Astrocyte (in vitro differentiated cells and primary cell): ENCODE measurements around the gene PRKG1. TPM values are rescaled to one million over a fixed set of nuclear protein-coding genes. Genes with fewer than 3 reads are reported as not detected.

Experiments used
- DNase-seq: peaks from one replicate; pipeline ENCODE4 v3.0.0-alpha.2; 2010; ENCODE audit warnings: low read depth
- FAIRE-seq: peaks from 2 replicates; lab custom pipeline; 2011; peaks lifted over from hg19 to GRCh38; lab: Jason Lieb, UNC
- H2AFZ ChIP-seq: 2 replicates; pipeline ENCODE4 v1.6.0; 2012; ENCODE audit warnings: low read depth, low read length, inconsistent platforms
- H3K27ac ChIP-seq: 2 replicates; pipeline ENCODE4 v1.5.1; 2011; ENCODE audit warnings: low read depth, low read length, inconsistent platforms
- H3K27me3 ChIP-seq: 2 replicates; pipeline ENCODE4 v1.6.0; 2011; ENCODE audit warnings: low read length, inconsistent platforms; ENCODE audit not compliant: insufficient read depth
- H3K36me3 ChIP-seq: 2 replicates; pipeline ENCODE4 v1.5.1; 2011; ENCODE audit warnings: low read length, inconsistent platforms; ENCODE audit not compliant: insufficient read depth
- H3K4me1 ChIP-seq: 2 replicates; pipeline ENCODE4 v1.5.1; 2011; ENCODE audit warnings: low read length, inconsistent platforms; ENCODE audit not compliant: insufficient read depth
- H3K4me2 ChIP-seq: 2 replicates; pipeline ENCODE4 v1.6.0; 2012; ENCODE audit warnings: low read length, inconsistent platforms
- H3K4me3 ChIP-seq: 2 replicates; pipeline ENCODE4 v1.5.1; 2011; ENCODE audit warnings: low read depth, mild to moderate bottlenecking, low read length, inconsistent platforms; ENCODE audit not compliant: insufficient read depth
- H3K79me2 ChIP-seq: 2 replicates; pipeline ENCODE4 v1.6.0; 2012; ENCODE audit warnings: mild to moderate bottlenecking, low read length, inconsistent platforms; ENCODE audit not compliant: insufficient read depth
- H3K9ac ChIP-seq: 2 replicates; pipeline ENCODE4 v1.6.0; 2012; ENCODE audit warnings: mild to moderate bottlenecking, low read length, inconsistent platforms
- H3K9me3 ChIP-seq: 2 replicates; pipeline ENCODE4 v1.5.1; 2012; ENCODE audit warnings: low read depth, mild to moderate bottlenecking, low read length, inconsistent platforms; ENCODE audit not compliant: insufficient read depth
- H4K20me1 ChIP-seq: 2 replicates; pipeline ENCODE4 v1.6.0; 2012; ENCODE audit warnings: low read length, inconsistent platforms; ENCODE audit not compliant: insufficient read depth
- H3K27ac Mint-ChIP-seq: one replicate; pipeline ENCODE4 v1.8.0; 2021; ENCODE audit warnings: mild to moderate bottlenecking, mixed read lengths; ENCODE audit not compliant: unreplicated experiment
- H3K27me3 Mint-ChIP-seq: one replicate; pipeline ENCODE4 v1.8.0; 2021; ENCODE audit warnings: low read depth, mixed read lengths; ENCODE audit not compliant: unreplicated experiment
- H3K36me3 Mint-ChIP-seq: one replicate; pipeline ENCODE4 v1.8.0; 2021; ENCODE audit warnings: low read depth, mixed read lengths; ENCODE audit not compliant: unreplicated experiment
- H3K4me1 Mint-ChIP-seq: one replicate; pipeline ENCODE4 v1.8.0; 2021; ENCODE audit warnings: low read depth, mixed read lengths; ENCODE audit not compliant: unreplicated experiment
- H3K4me3 Mint-ChIP-seq: one replicate; pipeline ENCODE4 v1.8.0; 2021; ENCODE audit warnings: mild to moderate bottlenecking, moderate library complexity, mixed read lengths; ENCODE audit not compliant: unreplicated experiment
- H3K9me3 Mint-ChIP-seq: one replicate; pipeline ENCODE4 v1.8.0; 2021; ENCODE audit warnings: mild to moderate bottlenecking, mixed read lengths; ENCODE audit not compliant: unreplicated experiment
- CTCF ChIP-seq: IDR thresholded peaks from 2 replicates; pipeline ENCODE4 v1.5.1; 2011; ENCODE audit warnings: low read depth, mild to moderate bottlenecking, inconsistent platforms, low read length, moderate library complexity; ENCODE audit not compliant: insufficient read depth
- EZH2 ChIP-seq: IDR thresholded peaks from 2 replicates; pipeline ENCODE4 v1.6.1; 2012; ENCODE audit warnings: mild to moderate bottlenecking, low read length, inconsistent platforms; ENCODE audit not compliant: insufficient read depth
- total RNA-seq: library from RNA; stranded (reverse); gene quantifications from 2 replicates; pipeline ENCODE4 v1.2.1, GENCODE V29; 2021

The PRKG1 gene
- total RNA-seq, 1 donor from 2014 or later = 3.1 TPM

- Histone ChIP-seq H3K27ac (no peak overlapping the region), H4K20me1 (no peaks in the 10 kb centered on the region), H3K27me3 (no peaks in the 10 kb centered on the region), H3K9me3 (no peaks in the 10 kb centered on the region), H3K4me1 (peaks cover 3% of the 10 kb centered on the region), H3K79me2 (no peaks in the 10 kb centered on the region), H2AFZ (no peak overlapping the region), H3K4me2 (no peak overlapping the region), H3K9ac (no peak overlapping the region), H3K4me3 (no peak overlapping the region), H3K36me3 (no peaks in the 10 kb centered on the region)
- Mint-ChIP-seq H3K36me3 (no peaks in the 10 kb centered on the region), H3K27ac (no peak overlapping the region), H3K27me3 (no peaks in the 10 kb centered on the region), H3K4me1 (no peaks in the 10 kb centered on the region), H3K4me3 (no peak overlapping the region), H3K9me3 (no peaks in the 10 kb centered on the region)
- FAIRE-seq (no peak), DNase-seq (no peak)
- TF ChIP-seq CTCF = no peak
Measured at GRCh38 chr10:51399840-51400239, 325.6 kb downstream of the PRKG1 start.

GRCh38 chr10:51400392-51401096 is 326.3 kb downstream of the PRKG1 start:
- H3K4me1 ChIP-seq = peaks cover 3% of the 10 kb centered on the region
- no peaks in the 10 kb centered on the region for H3K4me1 Mint-ChIP-seq
- H3K9me3 ChIP-seq = no peaks in the 10 kb centered on the region
- H3K4me3 ChIP-seq = no peak overlapping the region
- H3K36me3 ChIP-seq = no peaks in the 10 kb centered on the region
- no peaks in the 10 kb centered on the region for H3K27me3 Mint-ChIP-seq
- H3K79me2 ChIP-seq = no peaks in the 10 kb centered on the region
- H2AFZ ChIP-seq = no peak overlapping the region
- no peaks in the 10 kb centered on the region for H4K20me1 ChIP-seq
- no peak overlapping the region for H3K4me3 Mint-ChIP-seq
- no peaks in the 10 kb centered on the region for H3K36me3 Mint-ChIP-seq
- no peak overlapping the region for H3K4me2 ChIP-seq
- FAIRE-seq (no peak), DNase-seq (no peak)
- no peak overlapping the region for H3K9ac ChIP-seq
- TF ChIP-seq EZH2 (no peak), CTCF (no peak)
- no peak overlapping the region for H3K27ac ChIP-seq
- no peaks in the 10 kb centered on the region for H3K9me3 Mint-ChIP-seq
- no peaks in the 10 kb centered on the region for H3K27me3 ChIP-seq
- H3K27ac Mint-ChIP-seq = no peak overlapping the region

- H3K27me3 ChIP-seq = no peaks in the 10 kb centered on the region
- no peak overlapping the region for H2AFZ ChIP-seq
- no peaks in the 10 kb centered on the region for H3K9me3 ChIP-seq
- H3K4me2 ChIP-seq = no peak overlapping the region
- H3K27ac ChIP-seq = no peak overlapping the region
- DNase-seq = no peak
- no peaks in the 10 kb centered on the region for H3K79me2 ChIP-seq
- no peak for TF ChIP-seq EZH2
- Mint-ChIP-seq H3K4me1 (no peaks in the 10 kb centered on the region), H3K36me3 (no peaks in the 10 kb centered on the region), H3K27me3 (no peaks in the 10 kb centered on the region), H3K4me3 (no peak overlapping the region), H3K9me3 (no peaks in the 10 kb centered on the region), H3K27ac (no peak overlapping the region)
- H3K9ac ChIP-seq = no peak overlapping the region
- H4K20me1 ChIP-seq = no peaks in the 10 kb centered on the region
- FAIRE-seq = no peak
- no peaks in the 10 kb centered on the region for H3K36me3 ChIP-seq
- H3K4me3 ChIP-seq = no peak overlapping the region
- no peaks in the 10 kb centered on the region for H3K4me1 ChIP-seq
Measured at GRCh38 chr10:51403521-51403920, 329.2 kb downstream of the PRKG1 start.
